Measurements from ENCODE around the gene ERLEC1.
A peak's percentile ranks its signal among the peaks of the same experiment; 100 is the strongest.
"Not testable (repeated sequence)": the region's sequence is repeated elsewhere in the genome, so short reads cannot be mapped to it uniquely, and the experiment has no call there.

ERLEC1 gene

GRCh38 chr2:53840580-53840979 is 53.7 kb downstream of the ERLEC1 start:
- Histone ChIP-seq H3K9me3 (ENCODE audit: control insufficient read depth, insufficient read depth, low read length) (no peaks in the 10 kb centered on the region), H3K27me3 (ENCODE audit: control insufficient read depth, insufficient read depth, low read length) (no peaks in the 10 kb centered on the region), H3K9ac (ENCODE audit: low read depth, low read length) (no peak overlapping the region), H3K27ac (ENCODE audit: low read depth, low read length) (no peak overlapping the region), H3K4me3 (ENCODE audit: low read depth, low read length) (no peak overlapping the region), H3K36me3 (ENCODE audit: control insufficient read depth, insufficient read depth, low read length) (no peaks in the 10 kb centered on the region), H3K4me1 (ENCODE audit: control insufficient read depth, insufficient read depth, low read length) (no peaks in the 10 kb centered on the region)

- not testable (repeated sequence) for H3K4me3 ChIP-seq (ENCODE audit: low read depth, low read length); H3K36me3 ChIP-seq (ENCODE audit: control insufficient read depth, insufficient read depth, low read length); H3K27me3 ChIP-seq (ENCODE audit: control insufficient read depth, insufficient read depth, low read length); H3K9ac ChIP-seq (ENCODE audit: low read depth, low read length); H3K27ac ChIP-seq (ENCODE audit: low read depth, low read length); H3K9me3 ChIP-seq (ENCODE audit: control insufficient read depth, insufficient read depth, low read length); H3K4me1 ChIP-seq (ENCODE audit: control insufficient read depth, insufficient read depth, low read length)
These were observed 54.8 kb downstream of the ERLEC1 start for GRCh38 chr2:53841651-53842050.

GRCh38 chr2:53842891-53843290 is 56.0 kb downstream of the ERLEC1 start:
- Histone ChIP-seq H3K9me3 (ENCODE audit: control insufficient read depth, insufficient read depth, low read length) (no peaks in the 10 kb centered on the region), H3K4me1 (ENCODE audit: control insufficient read depth, insufficient read depth, low read length) (no peaks in the 10 kb centered on the region), H3K27me3 (ENCODE audit: control insufficient read depth, insufficient read depth, low read length) (no peaks in the 10 kb centered on the region), H3K27ac (ENCODE audit: low read depth, low read length) (no peak overlapping the region), H3K4me3 (ENCODE audit: low read depth, low read length) (no peak overlapping the region), H3K36me3 (ENCODE audit: control insufficient read depth, insufficient read depth, low read length) (no peaks in the 10 kb centered on the region), H3K9ac (ENCODE audit: low read depth, low read length) (no peak overlapping the region)

GRCh38 chr2:53843595-53843994 is 56.8 kb downstream of the ERLEC1 start:
- no peak overlapping the region for H3K9ac ChIP-seq (ENCODE audit: low read depth, low read length)
- H3K9me3 ChIP-seq (ENCODE audit: control insufficient read depth, insufficient read depth, low read length), result no peaks in the 10 kb centered on the region
- no peaks in the 10 kb centered on the region for H3K27me3 ChIP-seq (ENCODE audit: control insufficient read depth, insufficient read depth, low read length)
- no peak overlapping the region for H3K27ac ChIP-seq (ENCODE audit: low read depth, low read length)
- H3K36me3 ChIP-seq (ENCODE audit: control insufficient read depth, insufficient read depth, low read length), result no peaks in the 10 kb centered on the region
- H3K4me1 ChIP-seq (ENCODE audit: control insufficient read depth, insufficient read depth, low read length), result no peaks in the 10 kb centered on the region
- H3K4me3 ChIP-seq (ENCODE audit: low read depth, low read length), result no peak overlapping the region

- Histone ChIP-seq H3K4me3 (ENCODE audit: low read depth, low read length) (no peak overlapping the region), H3K9me3 (ENCODE audit: control insufficient read depth, insufficient read depth, low read length) (no peaks in the 10 kb centered on the region), H3K27ac (ENCODE audit: low read depth, low read length) (no peak overlapping the region), H3K4me1 (ENCODE audit: control insufficient read depth, insufficient read depth, low read length) (no peaks in the 10 kb centered on the region), H3K36me3 (ENCODE audit: control insufficient read depth, insufficient read depth, low read length) (peaks cover 2% of the 10 kb centered on the region), H3K27me3 (ENCODE audit: control insufficient read depth, insufficient read depth, low read length) (no peaks in the 10 kb centered on the region), H3K9ac (ENCODE audit: low read depth, low read length) (no peak overlapping the region)
These were observed 61.2 kb downstream of the ERLEC1 start for GRCh38 chr2:53848062-53848461.

GRCh38 chr2:53851052-53851757 is 64.4 kb downstream of the ERLEC1 start:
- not testable (repeated sequence) for H3K27ac ChIP-seq (ENCODE audit: low read depth, low read length); H3K9ac ChIP-seq (ENCODE audit: low read depth, low read length); H3K27me3 ChIP-seq (ENCODE audit: control insufficient read depth, insufficient read depth, low read length); H3K9me3 ChIP-seq (ENCODE audit: control insufficient read depth, insufficient read depth, low read length); H3K4me3 ChIP-seq (ENCODE audit: low read depth, low read length); H3K4me1 ChIP-seq (ENCODE audit: control insufficient read depth, insufficient read depth, low read length)
- H3K36me3 ChIP-seq (ENCODE audit: control insufficient read depth, insufficient read depth, low read length), result peaks cover 20% of the 10 kb centered on the region

- H3K4me3 ChIP-seq (ENCODE audit: low read depth, low read length), result no peak overlapping the region
- peaks cover 20% of the 10 kb centered on the region for H3K36me3 ChIP-seq (ENCODE audit: control insufficient read depth, insufficient read depth, low read length)
- H3K27ac ChIP-seq (ENCODE audit: low read depth, low read length), result no peak overlapping the region
- no peaks in the 10 kb centered on the region for H3K27me3 ChIP-seq (ENCODE audit: control insufficient read depth, insufficient read depth, low read length)
- H3K9me3 ChIP-seq (ENCODE audit: control insufficient read depth, insufficient read depth, low read length), result no peaks in the 10 kb centered on the region
- no peaks in the 10 kb centered on the region for H3K4me1 ChIP-seq (ENCODE audit: control insufficient read depth, insufficient read depth, low read length)
- no peak overlapping the region for H3K9ac ChIP-seq (ENCODE audit: low read depth, low read length)
These were observed 65.7 kb downstream of the ERLEC1 start for GRCh38 chr2:53852532-53852931.

GRCh38 chr2:53854678-53855077 is 67.8 kb downstream of the ERLEC1 start:
- Histone ChIP-seq H3K36me3 (ENCODE audit: control insufficient read depth, insufficient read depth, low read length) (peaks cover 20% of the 10 kb centered on the region), H3K9ac (ENCODE audit: low read depth, low read length) (no peak overlapping the region), H3K4me1 (ENCODE audit: control insufficient read depth, insufficient read depth, low read length) (no peaks in the 10 kb centered on the region), H3K4me3 (ENCODE audit: low read depth, low read length) (no peak overlapping the region), H3K9me3 (ENCODE audit: control insufficient read depth, insufficient read depth, low read length) (no peaks in the 10 kb centered on the region), H3K27ac (ENCODE audit: low read depth, low read length) (no peak overlapping the region), H3K27me3 (ENCODE audit: control insufficient read depth, insufficient read depth, low read length) (no peaks in the 10 kb centered on the region)

- Histone ChIP-seq H3K9ac (ENCODE audit: low read depth, low read length) (no peak overlapping the region), H3K4me3 (ENCODE audit: low read depth, low read length) (no peak overlapping the region), H3K36me3 (ENCODE audit: control insufficient read depth, insufficient read depth, low read length) (peaks cover 20% of the 10 kb centered on the region), H3K9me3 (ENCODE audit: control insufficient read depth, insufficient read depth, low read length) (no peaks in the 10 kb centered on the region), H3K4me1 (ENCODE audit: control insufficient read depth, insufficient read depth, low read length) (no peaks in the 10 kb centered on the region), H3K27ac (ENCODE audit: low read depth, low read length) (no peak overlapping the region), H3K27me3 (ENCODE audit: control insufficient read depth, insufficient read depth, low read length) (no peaks in the 10 kb centered on the region)
These were observed 69.4 kb downstream of the ERLEC1 start for GRCh38 chr2:53856272-53856671.

GRCh38 chr2:53859206-53860181 is 72.7 kb downstream of the ERLEC1 start, which contains the start of gene GPR75:
GPR75 (minus strand) TSS chr2:53859967; CDS start chr2:53854756, 5,211 bp downstream.
- H3K27ac ChIP-seq (ENCODE audit: low read depth, low read length), result no peak within 1 kb of the TSS
- 0 out of 2 replicates have a peak within 1 kb of the TSS, but pooled peaks have one; percentile 27 for H3K9ac ChIP-seq (ENCODE audit: low read depth, low read length)

GRCh38 chr2:53861824-53862223 is 75.0 kb downstream of the ERLEC1 start:
- Histone ChIP-seq H3K27me3 (ENCODE audit: control insufficient read depth, insufficient read depth, low read length) (no peaks in the 10 kb centered on the region), H3K4me3 (ENCODE audit: low read depth, low read length) (no peak overlapping the region), H3K27ac (ENCODE audit: low read depth, low read length) (no peak overlapping the region), H3K36me3 (ENCODE audit: control insufficient read depth, insufficient read depth, low read length) (peaks cover 33% of the 10 kb centered on the region), H3K9ac (ENCODE audit: low read depth, low read length) (no peak overlapping the region), H3K9me3 (ENCODE audit: control insufficient read depth, insufficient read depth, low read length) (no peaks in the 10 kb centered on the region), H3K4me1 (ENCODE audit: control insufficient read depth, insufficient read depth, low read length) (no peaks in the 10 kb centered on the region)

More at GRCh38 chr2:53859206-53860181, 72.7 kb downstream of the ERLEC1 start, which contains the start of gene GPR75:
- Histone ChIP-seq H3K4me1 (ENCODE audit: control insufficient read depth, insufficient read depth, low read length) (no peaks in the 10 kb centered on the region), H3K36me3 (ENCODE audit: control insufficient read depth, insufficient read depth, low read length) (peaks cover 13% of the 10 kb centered on the region), H3K4me3 (ENCODE audit: low read depth, low read length) (peak within 1 kb of the TSS; percentile 61), H3K27me3 (ENCODE audit: control insufficient read depth, insufficient read depth, low read length) (no peaks in the 10 kb centered on the region), H3K9me3 (ENCODE audit: control insufficient read depth, insufficient read depth, low read length) (no peaks in the 10 kb centered on the region)
